GM03348 (cell line): ENCODE measurements around the gene ILDR2.

Source experiments
- DNase-seq: peaks from one replicate; pipeline ENCODE4 v3.0.0; 2012; ENCODE audit warnings: low spot score

The ILDR2 gene

DNA sequence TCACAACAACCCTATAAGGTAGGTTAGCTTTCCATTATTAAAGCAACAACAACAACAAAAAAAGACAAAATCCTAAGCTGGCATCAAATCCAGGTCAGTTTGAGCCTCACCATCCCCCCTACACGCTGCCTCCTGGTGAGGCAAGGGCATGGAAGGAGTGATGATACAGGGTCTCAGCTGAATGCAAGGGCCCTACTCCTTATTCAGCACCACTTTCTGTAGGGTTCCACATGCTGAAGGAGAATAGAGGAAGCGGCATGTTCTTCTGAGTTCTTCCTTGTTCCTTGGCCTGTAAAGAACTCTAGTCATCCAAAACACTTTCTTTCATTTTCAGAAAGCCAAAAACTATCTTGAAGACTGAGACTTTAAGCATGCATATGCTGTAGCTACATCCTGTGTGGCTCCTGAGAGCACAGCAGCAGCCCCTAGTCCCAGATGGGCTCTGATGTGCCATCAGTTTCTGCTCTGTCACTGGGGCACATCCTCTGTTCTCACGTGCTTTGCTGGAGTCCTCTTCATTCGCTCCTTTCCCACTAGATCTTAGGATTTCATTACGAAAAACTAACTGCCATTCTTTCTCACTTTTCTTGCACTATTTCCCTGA, 6.2 kb downstream of the ILDR2 start:
- no peak for DNase-seq

DNA sequence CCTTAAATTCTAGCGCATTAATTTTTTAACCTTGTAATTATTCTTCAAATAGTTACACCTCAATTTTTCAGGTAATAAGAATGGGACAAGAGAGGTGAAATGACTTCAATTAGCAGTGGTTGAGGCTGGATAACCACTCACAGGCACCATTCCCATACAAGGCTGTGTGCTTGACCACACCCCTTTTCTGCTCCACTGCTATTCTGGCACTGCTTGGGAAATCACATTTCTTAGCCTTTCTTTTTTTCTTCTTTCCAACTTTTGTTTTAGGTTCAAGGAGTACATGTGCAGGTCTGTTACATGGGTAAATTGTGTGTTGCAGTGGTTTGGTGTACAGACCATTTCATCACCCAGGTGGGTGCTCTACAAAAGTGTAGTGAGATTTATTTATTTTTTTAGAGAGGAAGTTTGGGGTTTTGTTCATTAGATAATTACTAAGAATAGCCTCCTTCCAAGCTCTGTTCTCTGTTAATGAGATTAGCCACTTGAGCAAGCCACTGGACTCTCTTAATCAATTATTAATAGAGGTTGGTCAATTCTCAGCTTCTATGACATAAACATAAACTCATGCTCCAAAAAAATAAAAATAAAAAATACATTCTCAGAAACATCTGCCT, 14.4 kb downstream of the ILDR2 start:
- DNase-seq: no peak

DNA sequence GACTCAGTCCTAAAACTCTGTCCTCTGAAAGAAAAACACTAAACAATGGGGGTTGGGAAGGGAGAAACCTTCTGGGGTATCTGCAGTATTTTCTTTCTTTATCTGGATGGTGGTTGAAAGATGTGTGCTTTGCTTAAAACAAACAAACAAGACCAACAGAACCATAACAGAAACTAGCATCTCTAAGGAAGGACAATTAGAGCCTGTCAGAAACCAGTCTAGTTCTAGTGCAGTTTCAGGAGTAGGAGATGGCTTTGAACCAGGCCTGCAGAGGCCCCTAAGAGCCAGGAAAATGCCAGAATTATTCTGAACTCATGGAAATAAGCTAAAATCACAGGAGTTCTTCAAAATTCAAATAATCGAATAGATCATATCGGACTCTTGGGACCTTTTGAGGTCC, 18.5 kb downstream of the ILDR2 start:
- DNase-seq: no peak

GRCh38 chr1:166956057-166956850, 19.1 kb downstream of the ILDR2 start:
- DNase-seq: no peak

GRCh38 chr1:166953491-166953890, 21.8 kb downstream of the ILDR2 start:
- DNase-seq: no peak

- DNase-seq: no peak
Measured at GRCh38 chr1:166952002-166952746, 23.2 kb downstream of the ILDR2 start.

GRCh38 chr1:166951050-166951449, 24.3 kb downstream of the ILDR2 start:
- DNase-seq: no peak

DNA sequence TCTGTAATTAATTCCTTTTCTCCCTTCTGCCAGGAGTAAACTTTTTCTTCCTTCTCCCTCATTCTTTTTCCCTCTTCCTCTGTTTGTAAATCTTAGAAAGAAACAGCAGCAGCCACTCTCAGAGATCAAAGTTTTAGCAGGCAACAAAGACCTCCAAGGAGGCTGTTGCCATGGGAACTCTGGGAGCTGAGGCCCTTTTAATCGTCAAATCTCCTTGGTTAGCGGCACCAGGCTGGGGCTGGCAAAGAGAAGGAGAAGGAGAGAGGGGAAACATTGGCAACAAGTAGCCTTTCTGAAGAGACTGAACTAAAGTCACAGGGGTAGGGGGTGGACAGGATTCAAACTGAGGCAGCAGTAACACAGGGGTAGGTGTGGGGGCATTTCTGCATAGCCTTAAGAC, 25.2 kb downstream of the ILDR2 start:
- DNase-seq: no peak

DNA sequence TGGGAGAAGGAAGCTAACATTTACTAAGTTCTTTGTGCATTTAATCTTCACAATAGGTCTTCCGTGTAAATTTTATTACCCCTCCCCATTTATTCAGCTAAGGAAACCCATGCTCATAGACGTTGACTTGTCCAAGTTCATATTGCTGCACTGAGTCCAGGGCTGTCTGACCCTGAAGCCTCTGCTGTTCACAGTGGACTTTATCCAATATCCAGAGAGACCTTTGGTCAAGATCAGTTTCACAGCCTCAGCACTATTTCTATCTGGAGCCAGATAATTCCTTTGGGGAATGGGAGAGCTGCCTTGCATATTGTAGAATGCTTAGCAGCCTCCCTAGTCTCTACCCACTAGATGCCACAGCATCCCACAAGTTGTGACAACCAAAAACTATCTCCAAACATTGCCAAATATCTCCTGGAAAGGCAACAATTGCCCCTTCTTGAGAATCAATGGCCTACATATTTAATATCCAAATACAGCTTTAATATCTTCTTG, 26.4 kb downstream of the ILDR2 start:
- no peak for DNase-seq

DNA sequence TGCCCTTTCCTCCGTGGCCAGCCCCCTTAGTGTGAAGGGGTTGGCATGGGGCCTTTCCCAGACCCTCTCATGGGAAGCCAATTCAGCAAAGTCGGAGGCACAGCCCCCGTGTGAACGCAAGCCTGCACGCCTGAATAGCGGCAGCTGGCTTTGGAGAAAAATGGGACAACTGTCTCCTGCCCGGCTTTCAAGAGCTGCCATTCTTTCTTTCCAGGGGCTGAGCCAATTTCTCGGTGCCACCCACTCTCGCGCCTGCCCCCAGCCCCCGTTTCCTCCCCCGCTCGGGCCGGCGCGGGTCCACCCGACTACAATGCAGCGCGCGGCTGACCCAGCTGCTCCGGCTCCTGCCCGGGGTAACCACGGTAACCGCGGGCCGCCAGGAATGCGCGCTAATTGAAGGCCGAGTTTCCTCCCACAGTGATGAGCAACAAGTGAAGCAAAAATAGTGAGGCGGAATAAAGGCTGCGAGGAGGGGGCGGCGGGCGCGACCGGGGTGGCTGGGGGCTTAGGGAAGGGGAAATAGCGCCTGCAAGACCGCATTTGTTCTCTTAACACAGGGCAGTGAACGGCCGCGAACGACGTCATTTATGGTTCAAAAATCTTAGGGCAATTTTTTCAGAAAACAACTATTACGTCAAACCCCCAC, 27.8 kb downstream of the ILDR2 start:
- DNase-seq: peak; percentile 81

- DNase-seq: peak; percentile 24
Measured at GRCh38 chr1:166944186-166944967, 31.0 kb downstream of the ILDR2 start.

DNA sequence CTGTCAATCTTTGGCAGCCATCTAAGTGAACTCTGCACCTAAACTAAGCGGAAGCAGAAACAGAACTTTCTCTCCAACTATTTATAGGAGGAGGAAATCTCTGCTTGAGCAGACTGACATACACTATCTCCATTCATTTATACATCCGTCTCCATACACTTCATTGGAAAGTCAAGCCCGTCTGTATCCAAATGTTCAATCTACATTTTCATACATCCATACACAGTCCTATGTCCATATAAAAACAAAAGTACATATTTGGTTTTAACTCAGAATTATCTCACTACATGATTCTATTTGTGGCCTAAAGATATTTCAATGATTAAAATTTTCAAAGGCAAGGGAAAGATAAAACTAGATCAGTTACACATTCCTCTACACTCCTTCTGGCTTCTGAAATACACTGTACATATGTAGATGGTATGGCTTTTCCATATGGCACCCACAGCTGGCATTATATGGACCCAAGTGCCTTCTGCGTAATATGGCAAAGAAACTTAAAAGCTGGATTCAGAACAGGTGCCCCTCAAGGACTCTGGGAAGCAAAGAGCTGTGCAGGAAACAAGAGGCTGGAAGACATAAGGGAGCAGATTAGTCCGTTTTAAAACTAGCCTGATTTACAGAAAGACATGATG, 35.5 kb downstream of the ILDR2 start:
- no peak for DNase-seq

GRCh38 chr1:166937962-166938361, 37.4 kb downstream of the ILDR2 start:
- DNase-seq: no peak

DNA sequence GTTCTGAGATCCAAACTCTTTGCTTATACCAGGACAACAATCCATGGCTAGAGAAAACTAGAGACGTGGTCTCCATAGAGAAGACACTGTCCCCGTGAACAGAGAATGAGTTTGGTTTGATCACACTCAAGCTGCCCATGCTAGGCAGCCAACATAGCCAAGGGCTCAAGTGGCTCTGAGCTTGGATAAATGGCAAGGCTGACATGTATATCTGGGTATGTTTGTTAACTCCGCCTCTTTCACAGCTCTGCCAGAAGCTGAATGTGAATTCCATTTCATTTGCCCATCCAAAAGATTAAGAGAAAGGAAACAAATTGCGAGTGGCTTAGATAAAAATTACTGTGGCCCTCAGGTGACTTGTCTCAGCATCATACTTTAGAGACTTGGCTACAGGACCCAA, 38.0 kb downstream of the ILDR2 start:
- no peak for DNase-seq

DNA sequence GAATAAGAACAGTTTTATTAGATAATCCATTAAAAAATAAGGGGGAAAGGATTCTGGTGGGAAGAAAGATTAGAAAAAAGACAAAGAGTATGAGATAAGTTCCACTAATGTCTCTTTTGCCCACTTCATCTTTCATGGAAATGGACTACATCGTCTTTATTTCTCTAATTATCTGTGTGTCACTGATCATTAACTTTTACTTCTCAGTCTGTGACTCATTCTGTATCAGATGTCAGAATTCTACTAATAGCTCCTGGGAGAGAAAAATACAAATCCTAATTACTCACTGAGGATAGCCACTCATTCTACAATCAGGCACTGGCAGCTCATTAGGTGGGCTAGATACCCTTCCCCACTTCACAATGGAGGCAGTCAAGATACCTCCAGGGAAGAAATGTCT, 41.7 kb downstream of the ILDR2 start:
- no peak for DNase-seq

GRCh38 chr1:166933140-166933539, 42.2 kb downstream of the ILDR2 start:
- no peak for DNase-seq

- DNase-seq: no peak
Measured at GRCh38 chr1:166929911-166930310, 45.4 kb downstream of the ILDR2 start.

GRCh38 chr1:166927701-166928100, 47.6 kb downstream of the ILDR2 start:
- DNase-seq: no peak

DNA sequence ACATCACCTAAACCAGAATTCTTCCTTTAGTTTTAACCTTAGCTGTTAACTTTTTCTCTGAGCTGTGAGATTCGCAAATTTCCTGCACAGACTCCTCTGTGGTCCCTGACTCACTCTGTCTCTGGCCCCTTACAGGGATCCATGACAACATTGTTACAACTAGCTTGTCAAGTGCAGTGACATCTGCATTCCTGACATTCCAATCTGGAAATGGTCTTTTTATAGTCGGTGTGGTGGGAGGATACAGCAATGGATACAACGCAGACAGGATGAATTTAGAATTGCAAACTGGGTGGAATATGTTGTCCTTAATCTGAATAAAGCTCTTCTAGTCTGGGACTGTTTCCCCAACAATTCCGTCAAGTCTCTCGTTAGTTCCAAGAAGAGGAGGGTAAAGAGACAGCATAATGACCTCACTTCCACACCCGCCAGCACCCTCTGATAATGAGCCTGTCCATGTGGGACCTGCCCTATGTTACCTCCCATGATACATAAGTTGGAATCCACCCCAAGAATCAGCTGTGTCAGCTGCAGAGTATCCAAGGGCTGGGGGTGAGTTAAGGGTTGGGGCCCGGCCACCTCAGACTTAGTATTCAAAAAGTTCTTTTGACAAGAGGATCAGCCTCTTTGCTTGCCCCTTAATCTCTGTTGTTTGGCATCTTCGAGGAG, 49.4 kb downstream of the ILDR2 start:
- peak; percentile 50 for DNase-seq
